PFSK-1 (cell line): ENCODE results near the gene FGGY.

Experiments
- POLR2AphosphoS5 ChIP-seq: IDR thresholded peaks from 2 replicates; pipeline ENCODE4 v1.6.1; 2012; ENCODE audit warnings: low read depth, mild to moderate bottlenecking, control low read depth, low read length, moderate library complexity
- SIN3A ChIP-seq: IDR thresholded peaks from 2 replicates; pipeline ENCODE4 v1.6.1; 2012; ENCODE audit warnings: mild to moderate bottlenecking, low read length, moderate library complexity, borderline replicate concordance; ENCODE audit not compliant: insufficient read depth
- TAF1 ChIP-seq: IDR thresholded peaks from 2 replicates; pipeline ENCODE4 v1.6.1; 2012; ENCODE audit warnings: low read length, control low read depth, borderline replicate concordance; ENCODE audit not compliant: insufficient read depth

GRCh38 chr1:59619557-59619956 lies 322.7 kb downstream of the FGGY start:
- TF ChIP-seq POLR2AphosphoS5, result no peak
- no peak for TF ChIP-seq TAF1
- TF ChIP-seq SIN3A, result no peak
